HUES6 (cell line): ENCODE results near the gene PLG.
A peak's percentile ranks its signal among the peaks of the same experiment; 100 is the strongest.
"Not testable (repeated sequence)": the region's sequence is repeated elsewhere in the genome, so short reads cannot be mapped to it uniquely, and the experiment has no call there.

Experiments used
- H3K27ac ChIP-seq: 2 replicates; pipeline ENCODE4 v1.7.0; 2013; ENCODE audit warnings: low read depth, mild to moderate bottlenecking, low read length, inconsistent platforms
- H3K27me3 ChIP-seq: 2 replicates; pipeline ENCODE4 v1.6.1; 2013; ENCODE audit warnings: low read length; ENCODE audit not compliant: control insufficient read depth, insufficient read depth
- H3K36me3 ChIP-seq: 2 replicates; pipeline ENCODE4 v1.6.1; 2013; ENCODE audit warnings: low read length; ENCODE audit not compliant: control insufficient read depth, insufficient read depth
- H3K4me1 ChIP-seq: 2 replicates; pipeline ENCODE4 v1.6.1; 2013; ENCODE audit warnings: low read length; ENCODE audit not compliant: control insufficient read depth, insufficient read depth
- H3K4me3 ChIP-seq: 2 replicates; pipeline ENCODE4 v1.5.1; 2013; ENCODE audit warnings: low read depth, low read length
- H3K9ac ChIP-seq: one replicate; pipeline ENCODE4 v1.6.1; 2013; ENCODE audit warnings: mild to moderate bottlenecking, low read length
- H3K9me3 ChIP-seq: 2 replicates; pipeline ENCODE4 v1.6.1; 2013; ENCODE audit warnings: low read depth, low read length; ENCODE audit not compliant: control insufficient read depth, insufficient read depth

Gene PLG

DNA sequence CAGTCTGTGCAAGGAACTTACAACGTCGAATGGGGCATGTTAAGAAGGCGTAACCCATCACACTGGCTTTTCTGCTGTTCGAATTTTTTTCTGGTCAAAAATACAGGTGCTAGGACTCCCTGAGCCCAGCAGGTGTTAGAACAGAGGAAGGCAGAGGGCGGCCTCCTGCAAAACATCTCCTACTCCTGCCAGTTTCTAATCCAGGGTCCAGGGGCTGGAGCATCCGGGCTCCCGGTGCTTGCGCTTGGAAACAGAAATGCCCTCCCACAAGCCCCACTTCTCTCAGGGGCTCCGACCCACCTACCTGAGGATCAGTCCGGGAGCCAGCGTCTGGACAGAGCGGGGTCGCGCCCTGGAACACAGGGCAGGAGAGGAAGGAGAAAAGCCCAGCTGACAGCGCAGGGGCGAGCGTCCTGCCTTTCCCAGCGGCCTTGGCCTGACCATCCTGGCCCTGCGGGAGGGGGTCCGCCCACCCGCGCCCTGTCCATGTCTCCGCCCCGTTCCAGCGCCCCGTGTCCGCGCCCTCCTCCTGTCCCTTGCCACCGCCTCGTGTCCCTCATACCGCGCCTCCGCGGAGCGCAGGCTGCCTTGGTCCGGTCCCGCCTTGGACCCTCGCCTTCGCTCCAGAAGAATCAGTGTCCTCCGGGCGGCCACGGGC, 23.2 kb upstream of the PLG start:
- peak overlapping the region; percentile 57 for H3K4me3 ChIP-seq
- no peaks in the 10 kb centered on the region for H3K9me3 ChIP-seq
- no peaks in the 10 kb centered on the region for H3K4me1 ChIP-seq
- no peak overlapping the region for H3K27ac ChIP-seq
- H3K9ac ChIP-seq: no peak overlapping the region
- H3K27me3 ChIP-seq: peaks cover 30% of the 10 kb centered on the region
- H3K36me3 ChIP-seq: no peaks in the 10 kb centered on the region

GRCh38 chr6:160679402-160679769, 22.7 kb upstream of the PLG start:
- no peaks in the 10 kb centered on the region for H3K9me3 ChIP-seq
- no peak overlapping the region for H3K9ac ChIP-seq
- no peaks in the 10 kb centered on the region for H3K36me3 ChIP-seq
- H3K4me3 ChIP-seq: peak overlapping the region; percentile 57
- H3K4me1 ChIP-seq: no peaks in the 10 kb centered on the region
- no peak overlapping the region for H3K27ac ChIP-seq
- H3K27me3 ChIP-seq: peaks cover 30% of the 10 kb centered on the region

DNA sequence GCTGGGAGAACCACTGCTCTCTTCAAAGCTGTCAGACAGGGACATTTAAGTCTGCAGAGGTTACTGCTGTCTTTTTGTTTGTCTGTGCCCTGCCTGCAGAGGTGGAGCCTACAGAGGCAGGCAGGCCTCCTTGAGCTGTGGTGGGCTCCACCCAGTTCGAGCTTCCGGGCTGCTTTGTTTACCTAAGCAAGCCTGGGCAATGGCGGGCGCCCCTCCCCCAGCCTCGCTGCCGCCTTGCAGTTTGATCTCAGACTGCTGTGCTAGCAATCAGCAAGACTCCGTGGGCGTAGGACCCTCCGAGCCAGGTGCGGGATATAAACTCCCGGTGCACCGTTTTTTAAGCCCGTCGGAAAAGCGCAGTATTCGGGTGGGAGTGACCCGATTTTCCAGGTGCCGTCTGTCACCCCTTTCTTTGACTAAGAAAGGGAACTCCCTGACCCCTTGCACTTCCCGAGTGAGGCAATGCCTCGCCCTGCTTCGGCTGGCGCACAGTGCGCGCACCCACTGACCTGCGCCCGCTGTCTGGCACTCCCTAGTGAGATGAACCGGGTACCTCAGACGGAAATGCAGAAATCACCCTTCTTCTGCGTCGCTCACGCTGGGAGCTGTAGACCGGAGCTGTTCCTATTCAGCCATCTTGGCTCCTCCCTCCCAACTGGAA, 16.8 kb upstream of the PLG start:
- not testable (repeated sequence) for H3K9ac ChIP-seq, H3K36me3 ChIP-seq, H3K4me3 ChIP-seq, H3K27ac ChIP-seq, H3K27me3 ChIP-seq, H3K4me1 ChIP-seq
- H3K9me3 ChIP-seq: peaks cover 11% of the 10 kb centered on the region

DNA sequence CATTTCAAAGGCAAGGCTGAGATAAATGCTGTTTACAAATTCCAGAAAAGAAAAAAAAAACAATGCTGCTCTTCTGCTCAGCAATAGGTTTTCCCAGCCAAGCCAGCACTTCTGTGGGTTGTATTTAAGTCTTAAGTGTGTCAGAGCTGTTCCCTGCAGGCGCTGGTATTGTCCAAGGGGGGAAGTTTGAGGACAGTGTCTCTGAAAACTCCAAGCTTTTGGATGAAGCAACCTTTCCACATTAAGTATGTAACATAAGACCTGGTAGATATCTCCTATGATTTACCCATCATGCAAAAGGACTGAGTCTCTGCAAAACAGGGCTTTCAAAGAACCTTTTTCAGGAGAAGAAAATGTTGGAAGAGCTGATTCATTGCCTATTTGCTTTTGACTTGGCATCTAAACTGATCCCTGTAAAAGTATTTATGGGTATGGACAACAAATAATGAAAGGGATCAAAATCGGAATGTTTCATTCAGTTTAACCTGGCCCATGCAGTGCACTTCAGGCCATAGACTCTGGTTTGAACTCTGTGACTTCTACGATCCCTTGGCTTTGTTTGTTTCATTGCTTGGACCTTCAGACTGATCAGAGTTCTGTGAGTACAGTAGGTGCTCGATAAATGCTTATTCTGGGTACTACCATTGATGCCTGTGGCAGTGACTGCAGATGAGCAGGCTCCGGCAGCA, 16.1 kb upstream of the PLG start:
- Histone ChIP-seq H3K9me3 (peaks cover 11% of the 10 kb centered on the region), H3K4me1 (no peaks in the 10 kb centered on the region), H3K9ac (no peak overlapping the region), H3K27me3 (no peaks in the 10 kb centered on the region), H3K27ac (no peak overlapping the region), H3K36me3 (no peaks in the 10 kb centered on the region), H3K4me3 (no peak overlapping the region; the same call in 1 of the 2 replicates)

DNA sequence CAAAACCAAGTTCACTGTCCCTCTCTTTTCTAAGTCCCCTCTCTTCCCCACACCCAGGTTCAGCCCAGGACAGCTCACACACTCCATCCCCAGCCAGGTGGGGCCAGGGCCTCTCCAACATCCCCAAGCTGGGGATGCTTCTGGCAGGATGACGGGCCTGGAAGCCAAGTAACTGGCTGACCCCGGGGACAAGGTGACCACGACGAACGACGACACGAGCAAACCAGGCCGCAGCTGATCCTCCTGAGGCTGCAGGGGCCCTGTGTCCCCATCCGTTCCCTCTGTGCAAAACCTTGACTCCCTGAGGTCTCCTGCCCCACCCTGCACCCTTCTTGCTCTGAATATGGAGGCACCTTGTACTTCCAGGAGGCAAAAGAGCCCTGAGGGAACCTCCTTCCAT, 11.6 kb upstream of the PLG start:
- no peaks in the 10 kb centered on the region for H3K4me1 ChIP-seq
- H3K27ac ChIP-seq: no peak overlapping the region
- H3K36me3 ChIP-seq: no peaks in the 10 kb centered on the region
- H3K9me3 ChIP-seq: peaks cover 10% of the 10 kb centered on the region
- no peak overlapping the region for H3K9ac ChIP-seq
- no peaks in the 10 kb centered on the region for H3K27me3 ChIP-seq
- no peak overlapping the region for H3K4me3 ChIP-seq

DNA sequence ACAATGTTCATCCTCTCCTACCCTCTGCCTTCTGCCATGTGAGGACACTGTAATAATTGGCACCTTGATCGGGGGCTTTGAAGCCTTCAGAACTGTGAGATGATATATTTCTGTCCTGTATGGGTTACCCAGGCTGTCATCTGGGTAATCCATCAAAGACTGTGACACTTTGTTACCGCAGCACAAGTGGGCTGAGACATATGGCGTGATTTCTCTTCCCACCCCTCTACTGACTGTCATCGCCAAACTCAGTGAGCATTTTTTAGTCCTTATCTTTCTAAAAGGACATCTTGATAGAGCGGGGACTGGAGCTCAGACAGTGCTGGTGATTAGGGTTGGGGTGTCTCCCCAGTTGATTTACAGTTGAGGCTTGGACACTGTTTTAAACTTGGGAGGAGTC, 10.4 kb upstream of the PLG start:
- no peak overlapping the region for H3K27ac ChIP-seq
- H3K36me3 ChIP-seq: no peaks in the 10 kb centered on the region
- H3K9ac ChIP-seq: no peak overlapping the region
- no peaks in the 10 kb centered on the region for H3K4me1 ChIP-seq
- no peaks in the 10 kb centered on the region for H3K27me3 ChIP-seq
- no peaks in the 10 kb centered on the region; the same call in none of the 2 replicates for H3K9me3 ChIP-seq
- H3K4me3 ChIP-seq: no peak overlapping the region

DNA sequence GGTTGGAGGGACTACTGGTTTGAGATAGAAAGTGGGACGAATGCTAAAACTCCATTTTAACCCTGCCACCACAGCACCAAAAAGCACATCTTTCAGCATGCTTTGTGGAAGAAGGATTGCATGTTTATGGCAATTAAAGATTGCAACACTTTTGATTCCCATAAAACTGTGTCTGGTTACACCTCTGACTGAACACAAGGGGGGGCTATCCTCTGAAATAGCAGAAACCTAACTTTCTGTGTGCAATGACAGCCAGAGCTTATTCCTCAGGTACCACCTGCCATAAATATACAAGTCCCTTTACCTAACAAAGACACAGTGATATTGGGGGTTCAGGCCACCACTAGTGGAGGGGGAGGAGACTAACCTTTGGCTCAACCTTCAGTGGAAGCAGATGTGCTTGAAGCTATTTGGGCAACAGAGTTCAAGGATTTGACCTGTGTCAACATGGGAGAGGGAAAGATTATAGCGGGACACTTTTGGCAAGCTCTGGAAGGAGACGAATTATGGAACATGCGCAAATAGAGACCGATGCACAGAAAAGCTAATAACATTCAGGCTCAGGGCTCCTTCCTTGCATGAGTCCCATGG, 9.6 kb upstream of the PLG start:
- Histone ChIP-seq H3K36me3 (no peaks in the 10 kb centered on the region), H3K4me3 (no peak overlapping the region), H3K27me3 (no peaks in the 10 kb centered on the region), H3K27ac (no peak overlapping the region), H3K4me1 (no peaks in the 10 kb centered on the region), H3K9ac (no peak overlapping the region), H3K9me3 (no peaks in the 10 kb centered on the region; the same call in none of the 2 replicates)

GRCh38 chr6:160695025-160695424, 7.0 kb upstream of the PLG start:
- H3K4me1 ChIP-seq, H3K27ac ChIP-seq, H3K27me3 ChIP-seq, H3K4me3 ChIP-seq, H3K9ac ChIP-seq, H3K9me3 ChIP-seq, H3K36me3 ChIP-seq: not testable (repeated sequence)

DNA sequence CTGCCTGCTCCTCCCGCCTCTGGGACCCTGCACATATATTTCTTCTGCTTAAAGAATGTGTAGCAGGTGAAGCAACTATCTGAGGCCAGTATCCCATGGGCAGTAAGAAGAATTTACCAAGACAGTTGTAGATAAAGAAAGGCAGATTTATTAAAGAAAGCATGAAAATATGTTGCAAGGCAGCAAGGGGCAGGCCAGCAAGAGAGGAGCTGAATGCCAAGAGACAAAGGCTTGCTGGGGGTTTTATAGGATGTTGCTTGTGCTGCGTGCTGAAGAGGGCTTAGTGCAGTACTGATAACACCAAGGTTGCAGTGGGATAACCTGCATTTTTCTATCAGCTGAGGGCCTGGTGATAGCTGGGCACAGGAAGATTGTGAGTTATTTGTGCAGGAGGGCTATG, 6.4 kb upstream of the PLG start:
- not testable (repeated sequence) for H3K36me3 ChIP-seq, H3K9me3 ChIP-seq, H3K4me3 ChIP-seq, H3K27me3 ChIP-seq, H3K4me1 ChIP-seq, H3K9ac ChIP-seq, H3K27ac ChIP-seq

- H3K9ac ChIP-seq, H3K4me1 ChIP-seq, H3K9me3 ChIP-seq, H3K36me3 ChIP-seq, H3K27me3 ChIP-seq, H3K4me3 ChIP-seq, H3K27ac ChIP-seq: not testable (repeated sequence)
Observed at GRCh38 chr6:160696884-160697283, 5.2 kb upstream of the PLG start.

DNA sequence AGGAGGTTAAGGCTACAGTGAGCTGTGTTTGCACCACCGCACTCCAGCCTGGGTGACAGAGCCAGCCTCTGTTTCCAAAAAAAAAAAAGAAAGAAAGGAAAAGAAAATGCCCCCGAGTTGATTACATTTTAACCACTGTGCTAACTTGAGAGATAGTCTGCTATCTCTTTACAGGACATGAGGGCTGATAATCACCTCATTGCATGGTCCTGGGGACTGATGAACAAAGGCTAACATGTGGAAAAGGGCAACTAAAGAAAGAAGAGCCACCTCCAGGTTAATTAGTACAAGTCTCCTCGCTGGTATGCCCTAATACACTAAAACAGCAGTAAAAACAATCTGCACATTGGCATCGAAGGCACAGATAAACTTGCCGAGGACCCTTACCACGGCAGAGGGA, 4.2 kb upstream of the PLG start:
- H3K4me3 ChIP-seq: no peak overlapping the region
- no peaks in the 10 kb centered on the region; the same call in none of the 2 replicates for H3K9me3 ChIP-seq
- no peak overlapping the region for H3K27ac ChIP-seq
- H3K36me3 ChIP-seq: no peaks in the 10 kb centered on the region
- no peak overlapping the region for H3K9ac ChIP-seq
- H3K4me1 ChIP-seq: no peaks in the 10 kb centered on the region
- no peaks in the 10 kb centered on the region for H3K27me3 ChIP-seq
